Measurements from ENCODE around the gene GREB1L. TPM values are rescaled to one million over a fixed set of nuclear protein-coding genes. Genes with fewer than 3 reads are reported as not detected.
"Not testable (repeated sequence)": the region's sequence is repeated elsewhere in the genome, so short reads cannot be mapped to it uniquely, and the experiment has no call there.

GREB1L gene
- total RNA-seq, 5 donors from 2014 or later (not counting 1 experiment from before 2014, with no cell fraction given), result 0.09 TPM; not detected in 4

DNA sequence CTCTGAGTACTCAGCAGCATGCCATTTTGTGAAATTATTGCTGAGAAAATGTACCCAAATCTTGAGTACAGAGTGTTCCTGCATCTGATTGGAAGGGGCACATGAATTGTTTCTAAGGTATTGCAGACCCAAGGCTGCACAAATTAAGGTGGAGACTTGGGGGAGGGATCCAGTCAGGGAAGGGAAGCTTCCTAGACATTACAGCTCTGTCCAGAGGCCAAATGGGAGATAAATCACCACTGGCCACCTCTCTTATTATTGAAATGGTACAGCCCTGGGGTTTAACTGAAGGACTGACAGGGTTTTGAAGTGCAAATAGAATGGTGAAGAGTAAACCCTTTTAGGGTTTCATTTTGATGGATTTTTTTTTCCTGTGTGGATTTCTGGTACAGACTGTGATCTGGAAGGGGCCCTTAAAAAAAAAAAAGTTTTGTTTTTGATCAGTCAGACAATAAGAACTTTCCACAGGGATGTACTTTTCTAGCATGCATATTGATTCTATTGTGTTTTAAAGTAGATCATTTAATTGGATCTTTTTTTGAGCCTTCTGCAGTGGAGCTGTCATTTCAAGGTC, 119.4 kb downstream of the GREB1L start:
- ATAC-seq (replicated peaks in 1 of 4) (no peak), DNase-seq (no peak)
- Histone ChIP-seq H3K4me1 (ENCODE audit: control insufficient read depth in 1 of 2, extremely low read depth in 1 of 2, insufficient read depth in 2 of 2, low read length in 2 of 2) (no peaks in the 10 kb centered on the region), H3K27me3 (replicated peaks in 1 of 2; ENCODE audit: control insufficient read depth in 2 of 2, extremely low read depth in 1 of 2, insufficient read depth in 2 of 2, low read length in 1 of 2) (no peaks in the 10 kb centered on the region), H3K27ac (ENCODE audit: low read length) (no peak overlapping the region), H3K9me3 (no peaks in the 10 kb centered on the region), H3K36me3 (ENCODE audit: control insufficient read depth in 2 of 2, extremely low read depth in 1 of 2, insufficient read depth in 1 of 2, low read length in 1 of 2) (no peaks in the 10 kb centered on the region), H3K4me3 (ENCODE audit: control insufficient read depth in 1 of 2, extremely low read depth in 1 of 2, low read length in 1 of 2) (no peak overlapping the region)
- H3K36me3 Mint-ChIP-seq, result no peaks in the 10 kb centered on the region
- peaks cover 6 to 10% of the 10 kb centered on the region in 2 donors for H3K27me3 Mint-ChIP-seq
- H3K4me3 Mint-ChIP-seq, result no peak overlapping the region
- H3K9me3 Mint-ChIP-seq, result no peaks in the 10 kb centered on the region
- ChIA-PET POLR2A (no interaction called here), CTCF (no interaction called here)
- no peak overlapping the region for H3K27ac Mint-ChIP-seq
- H3K4me1 Mint-ChIP-seq, result no peaks in the 10 kb centered on the region

DNA sequence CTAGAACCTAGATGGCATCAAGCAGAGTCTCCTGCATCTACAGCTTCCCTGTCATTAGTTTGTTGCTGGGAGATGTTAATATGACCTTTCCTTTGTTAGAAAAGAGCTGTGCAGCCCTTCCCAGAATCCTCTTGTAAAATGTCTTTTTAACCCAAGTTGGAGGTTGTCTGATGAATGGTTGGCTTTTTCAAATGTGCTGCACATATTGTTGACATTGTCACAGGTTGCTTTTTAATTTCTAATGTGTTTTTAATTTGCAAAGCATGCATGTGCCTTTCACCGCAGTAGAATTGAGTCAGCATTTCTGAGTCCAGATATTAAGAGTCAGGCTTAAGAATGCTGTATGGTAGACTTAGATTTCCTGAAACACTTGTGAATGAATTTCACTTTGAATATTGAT, 120.8 kb downstream of the GREB1L start:
- whole genome bisulfite sequencing (ENCODE audit: insufficient coverage), result 40% methylated on average over 1 of the region's 1 CpG
- H3K9me3 ChIP-seq, result no peaks in the 10 kb centered on the region
- no peaks in the 10 kb centered on the region for H3K4me1 ChIP-seq (ENCODE audit: control insufficient read depth in 1 of 2, extremely low read depth in 1 of 2, insufficient read depth in 2 of 2, low read length in 2 of 2)
- H3K27ac ChIP-seq (ENCODE audit: low read length), result no peak overlapping the region
- H3K36me3 ChIP-seq (ENCODE audit: control insufficient read depth in 2 of 2, extremely low read depth in 1 of 2, insufficient read depth in 1 of 2, low read length in 1 of 2), result no peaks in the 10 kb centered on the region
- no peaks in the 10 kb centered on the region for H3K9me3 Mint-ChIP-seq
- no peak for DNase-seq
- H3K4me1 Mint-ChIP-seq, result no peaks in the 10 kb centered on the region
- H3K27ac Mint-ChIP-seq, result no peak overlapping the region
- no peak overlapping the region for H3K4me3 Mint-ChIP-seq
- no peak overlapping the region for H3K4me3 ChIP-seq (ENCODE audit: control insufficient read depth in 1 of 2, extremely low read depth in 1 of 2, low read length in 1 of 2)
- peaks cover 10 to 17% of the 10 kb centered on the region in 2 donors for H3K27me3 Mint-ChIP-seq
- H3K27me3 ChIP-seq (replicated peaks in 1 of 2; ENCODE audit: control insufficient read depth in 2 of 2, extremely low read depth in 1 of 2, insufficient read depth in 2 of 2, low read length in 1 of 2), result no peaks in the 10 kb centered on the region
- POLR2A ChIA-PET, result no interaction called here
- CTCF ChIA-PET, result no interaction called here
- ATAC-seq (replicated peaks in 1 of 4), result no peak
- H3K36me3 Mint-ChIP-seq, result no peaks in the 10 kb centered on the region

DNA sequence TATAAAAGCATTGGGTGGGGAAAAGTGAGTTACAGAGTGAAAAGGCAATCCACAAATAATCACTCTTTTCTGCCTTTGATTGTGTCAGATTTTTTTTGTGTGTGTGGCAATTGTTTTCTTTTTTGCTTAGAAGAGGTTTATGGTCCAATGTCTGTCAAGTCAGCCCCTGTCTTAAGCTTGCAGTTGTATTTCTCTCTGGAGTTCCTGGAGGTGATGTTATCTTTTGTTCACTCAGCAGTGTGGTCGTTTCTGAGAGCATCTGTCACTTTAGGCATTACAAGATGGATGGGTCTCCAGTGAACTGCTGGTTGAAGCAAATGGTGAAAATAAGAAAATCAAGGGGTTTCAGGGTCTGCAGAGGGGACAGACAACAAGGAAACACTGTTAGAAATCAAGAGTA, 121.3 kb downstream of the GREB1L start:
- ATAC-seq (replicated peaks in 1 of 4), result no peak
- ChIA-PET POLR2A (no interaction called here), CTCF (no interaction called here)
- Mint-ChIP-seq H3K4me3 (no peak overlapping the region), H3K27ac (no peak overlapping the region), H3K36me3 (no peaks in the 10 kb centered on the region), H3K27me3 (peaks cover 10 to 19% of the 10 kb centered on the region in 2 donors), H3K4me1 (no peaks in the 10 kb centered on the region), H3K9me3 (no peaks in the 10 kb centered on the region)
- no peak overlapping the region for H3K4me3 ChIP-seq (ENCODE audit: control insufficient read depth in 1 of 2, extremely low read depth in 1 of 2, low read length in 1 of 2)
- DNase-seq, result no peak
- H3K4me1 ChIP-seq (ENCODE audit: control insufficient read depth in 1 of 2, extremely low read depth in 1 of 2, insufficient read depth in 2 of 2, low read length in 2 of 2), result no peaks in the 10 kb centered on the region
- WGBS (ENCODE audit: insufficient coverage), result 0% methylated on average over 1 of the region's 1 CpG
- no peaks in the 10 kb centered on the region for H3K9me3 ChIP-seq
- no peaks in the 10 kb centered on the region for H3K27me3 ChIP-seq (replicated peaks in 1 of 2; ENCODE audit: control insufficient read depth in 2 of 2, extremely low read depth in 1 of 2, insufficient read depth in 2 of 2, low read length in 1 of 2)
- no peaks in the 10 kb centered on the region for H3K36me3 ChIP-seq (ENCODE audit: control insufficient read depth in 2 of 2, extremely low read depth in 1 of 2, insufficient read depth in 1 of 2, low read length in 1 of 2)
- no peak overlapping the region for H3K27ac ChIP-seq (ENCODE audit: low read length)

DNA sequence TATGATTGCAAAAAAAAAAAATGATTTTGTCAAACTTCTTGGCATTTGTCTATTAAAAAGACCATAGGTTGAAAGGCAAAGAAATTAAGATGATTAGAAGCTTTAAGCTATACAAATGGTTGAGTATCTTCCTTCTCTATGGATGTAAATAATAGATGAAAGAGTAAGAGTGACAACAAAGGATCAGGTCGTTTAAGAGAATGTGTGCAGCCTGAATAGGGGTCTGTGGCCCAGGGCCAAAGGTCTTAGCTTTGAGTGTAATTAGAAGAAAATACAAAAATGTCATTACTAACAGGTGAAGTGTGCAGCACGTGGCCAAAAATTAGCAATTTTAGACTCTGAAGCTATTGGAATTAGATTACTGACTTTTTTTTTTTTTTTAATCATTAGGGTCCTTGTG, 122.4 kb downstream of the GREB1L start:
- ChIA-PET POLR2A (no interaction called here), CTCF (interaction anchor here in 1 of 2 donors (0.7 kb wide), 1 partner anchor 11 kb away, joined by 4 read pairs; no protein-coding TSS in a partner anchor)
- no peaks in the 10 kb centered on the region for H3K36me3 Mint-ChIP-seq

DNA sequence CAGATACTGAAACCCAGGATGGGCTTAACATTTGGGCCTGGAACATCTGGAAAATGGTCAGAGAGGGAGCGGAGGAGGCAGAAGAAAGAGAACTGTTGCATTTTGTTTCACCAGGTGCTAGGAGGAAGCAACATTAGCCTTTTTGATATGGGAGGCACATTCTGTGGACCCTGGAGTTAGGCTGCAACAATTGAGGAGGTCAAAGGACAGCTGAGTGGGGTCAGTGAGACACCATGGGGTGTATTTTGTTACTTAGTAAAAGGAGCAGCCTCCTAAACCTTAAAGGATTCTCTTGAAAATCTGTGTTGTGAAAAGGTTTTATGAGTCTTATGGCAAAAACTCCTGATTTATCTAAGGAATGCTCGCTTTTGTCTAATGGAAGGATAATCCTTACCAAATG, 124.9 kb downstream of the GREB1L start:
- DNase-seq (no peak), ATAC-seq (replicated peaks in 1 of 4) (no peak)
- H3K27ac ChIP-seq (ENCODE audit: low read length), result no peak overlapping the region
- no peak overlapping the region for H3K4me3 ChIP-seq (ENCODE audit: control insufficient read depth in 1 of 2, extremely low read depth in 1 of 2, low read length in 1 of 2)
- Mint-ChIP-seq H3K4me1 (no peaks in the 10 kb centered on the region), H3K9me3 (no peaks in the 10 kb centered on the region), H3K27me3 (peaks cover 4 to 9% of the 10 kb centered on the region in 2 donors), H3K27ac (no peak overlapping the region), H3K36me3 (no peaks in the 10 kb centered on the region), H3K4me3 (no peak overlapping the region)
- no peaks in the 10 kb centered on the region for H3K4me1 ChIP-seq (ENCODE audit: control insufficient read depth in 1 of 2, extremely low read depth in 1 of 2, insufficient read depth in 2 of 2, low read length in 2 of 2)
- WGBS (ENCODE audit: insufficient coverage), result 86% methylated on average over 1 of the region's 2 CpGs
- H3K36me3 ChIP-seq (ENCODE audit: control insufficient read depth in 2 of 2, extremely low read depth in 1 of 2, insufficient read depth in 1 of 2, low read length in 1 of 2), result no peaks in the 10 kb centered on the region
- CTCF ChIA-PET, result no interaction called here
- H3K9me3 ChIP-seq, result no peaks in the 10 kb centered on the region
- no peaks in the 10 kb centered on the region for H3K27me3 ChIP-seq (replicated peaks in 1 of 2; ENCODE audit: control insufficient read depth in 2 of 2, extremely low read depth in 1 of 2, insufficient read depth in 2 of 2, low read length in 1 of 2)
- POLR2A ChIA-PET, result no interaction called here

More for the DNA sequence above, 122.4 kb downstream of the GREB1L start:
- no CpG with 5 or more reads among the region's 2 CpGs for WGBS (ENCODE audit: insufficient coverage)
- H3K4me1 ChIP-seq (ENCODE audit: control insufficient read depth in 1 of 2, extremely low read depth in 1 of 2, insufficient read depth in 2 of 2, low read length in 2 of 2), result no peaks in the 10 kb centered on the region
- H3K9me3 ChIP-seq, result no peaks in the 10 kb centered on the region
- H3K4me3 Mint-ChIP-seq, result no peak overlapping the region
- H3K27ac ChIP-seq (ENCODE audit: low read length), result no peak overlapping the region
- H3K27me3 ChIP-seq (replicated peaks in 1 of 2; ENCODE audit: control insufficient read depth in 2 of 2, extremely low read depth in 1 of 2, insufficient read depth in 2 of 2, low read length in 1 of 2), result no peaks in the 10 kb centered on the region
- no peak overlapping the region for H3K4me3 ChIP-seq (ENCODE audit: control insufficient read depth in 1 of 2, extremely low read depth in 1 of 2, low read length in 1 of 2)
- H3K27ac Mint-ChIP-seq, result no peak overlapping the region
- ATAC-seq (replicated peaks in 1 of 4), result no peak
- H3K9me3 Mint-ChIP-seq, result no peaks in the 10 kb centered on the region
- peaks cover 10 to 19% of the 10 kb centered on the region in 2 donors for H3K27me3 Mint-ChIP-seq
- H3K36me3 ChIP-seq (ENCODE audit: control insufficient read depth in 2 of 2, extremely low read depth in 1 of 2, insufficient read depth in 1 of 2, low read length in 1 of 2), result no peaks in the 10 kb centered on the region
- DNase-seq, result no peak
- H3K4me1 Mint-ChIP-seq, result no peaks in the 10 kb centered on the region

DNA sequence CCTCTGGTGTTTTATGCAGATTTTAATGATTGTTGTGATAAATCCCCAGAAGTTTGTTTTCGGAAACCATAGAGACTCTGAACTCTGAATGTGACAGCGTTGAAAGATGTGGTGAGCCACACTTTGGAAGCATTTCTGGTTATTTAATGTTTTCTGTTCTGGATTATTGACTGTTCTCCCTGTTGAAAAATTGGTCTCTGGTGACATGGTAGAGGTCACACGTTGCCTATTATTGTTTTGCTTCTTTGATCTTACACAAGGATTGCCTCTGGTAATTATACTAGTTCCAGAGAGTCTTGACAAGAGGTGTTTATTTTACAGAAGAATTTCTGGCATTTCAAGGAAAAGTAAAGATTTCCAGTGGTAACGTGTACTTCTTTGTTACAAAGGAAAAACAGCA, 127.1 kb downstream of the GREB1L start:
- no peak overlapping the region for H3K27ac ChIP-seq (ENCODE audit: low read length)
- POLR2A ChIA-PET, result no interaction called here
- H3K4me3 Mint-ChIP-seq, result no peak overlapping the region
- WGBS (ENCODE audit: insufficient coverage), result 93% methylated on average over 2 of the region's 4 CpGs
- no peaks in the 10 kb centered on the region for H3K36me3 ChIP-seq (ENCODE audit: control insufficient read depth in 2 of 2, extremely low read depth in 1 of 2, insufficient read depth in 1 of 2, low read length in 1 of 2)
- H3K4me3 ChIP-seq (ENCODE audit: control insufficient read depth in 1 of 2, extremely low read depth in 1 of 2, low read length in 1 of 2), result no peak overlapping the region
- no peaks in the 10 kb centered on the region for H3K4me1 Mint-ChIP-seq
- no peak overlapping the region for H3K27ac Mint-ChIP-seq
- CTCF ChIA-PET, result no interaction called here
- no peak for DNase-seq
- H3K9me3 Mint-ChIP-seq, result no peaks in the 10 kb centered on the region
- H3K9me3 ChIP-seq, result no peaks in the 10 kb centered on the region
- H3K27me3 ChIP-seq (replicated peaks in 1 of 2; ENCODE audit: control insufficient read depth in 2 of 2, extremely low read depth in 1 of 2, insufficient read depth in 2 of 2, low read length in 1 of 2), result no peaks in the 10 kb centered on the region
- peaks cover 4 to 9% of the 10 kb centered on the region in 2 donors for H3K27me3 Mint-ChIP-seq
- H3K4me1 ChIP-seq (ENCODE audit: control insufficient read depth in 1 of 2, extremely low read depth in 1 of 2, insufficient read depth in 2 of 2, low read length in 2 of 2), result no peaks in the 10 kb centered on the region
- ATAC-seq (replicated peaks in 1 of 4), result no peak
- H3K36me3 Mint-ChIP-seq, result no peaks in the 10 kb centered on the region

DNA sequence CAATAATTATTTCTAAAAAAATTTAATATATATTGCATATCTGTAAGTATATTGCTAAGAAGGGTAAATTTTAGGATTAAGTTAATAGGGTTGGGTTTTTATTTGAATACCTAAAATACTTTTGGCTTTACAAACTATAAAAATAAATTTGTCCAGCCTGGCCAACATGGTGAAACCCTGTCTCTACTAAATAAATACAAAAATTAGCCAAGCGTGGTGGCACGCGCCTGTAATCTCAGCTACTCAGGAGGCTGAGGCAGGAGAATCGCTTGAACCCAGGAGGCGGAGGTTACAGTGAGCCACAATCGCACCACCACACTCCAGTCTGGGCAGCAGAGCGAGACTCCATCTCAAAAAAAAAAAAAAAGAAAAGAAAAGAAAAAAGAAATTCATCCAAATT, 127.6 kb downstream of the GREB1L start:
- H3K36me3 Mint-ChIP-seq; H3K4me1 ChIP-seq (ENCODE audit: control insufficient read depth in 1 of 2, extremely low read depth in 1 of 2, insufficient read depth in 2 of 2, low read length in 2 of 2); H3K4me1 Mint-ChIP-seq; DNase-seq; H3K4me3 Mint-ChIP-seq; H3K27ac ChIP-seq (ENCODE audit: low read length); H3K27me3 ChIP-seq (replicated peaks in 1 of 2; ENCODE audit: control insufficient read depth in 2 of 2, extremely low read depth in 1 of 2, insufficient read depth in 2 of 2, low read length in 1 of 2); H3K4me3 ChIP-seq (ENCODE audit: control insufficient read depth in 1 of 2, extremely low read depth in 1 of 2, low read length in 1 of 2); ATAC-seq (replicated peaks in 1 of 4); H3K27ac Mint-ChIP-seq; CTCF ChIA-PET; H3K27me3 Mint-ChIP-seq; H3K9me3 Mint-ChIP-seq; POLR2A ChIA-PET; H3K9me3 ChIP-seq; H3K36me3 ChIP-seq (ENCODE audit: control insufficient read depth in 2 of 2, extremely low read depth in 1 of 2, insufficient read depth in 1 of 2, low read length in 1 of 2): not testable (repeated sequence)
- no CpG with 5 or more reads among the region's 7 CpGs for WGBS (ENCODE audit: insufficient coverage)

Measured in T-cell (primary cell).